ENCODE data around the gene GRIN2A. TPM values are rescaled to one million over a fixed set of nuclear protein-coding genes. Genes with fewer than 3 reads are reported as not detected.

GRIN2A gene
- total and polyA plus RNA-seq, 2 donors (not counting 1 experiment from before 2014, with no cell fraction given) = 0.44 TPM; not detected in 1

DNA sequence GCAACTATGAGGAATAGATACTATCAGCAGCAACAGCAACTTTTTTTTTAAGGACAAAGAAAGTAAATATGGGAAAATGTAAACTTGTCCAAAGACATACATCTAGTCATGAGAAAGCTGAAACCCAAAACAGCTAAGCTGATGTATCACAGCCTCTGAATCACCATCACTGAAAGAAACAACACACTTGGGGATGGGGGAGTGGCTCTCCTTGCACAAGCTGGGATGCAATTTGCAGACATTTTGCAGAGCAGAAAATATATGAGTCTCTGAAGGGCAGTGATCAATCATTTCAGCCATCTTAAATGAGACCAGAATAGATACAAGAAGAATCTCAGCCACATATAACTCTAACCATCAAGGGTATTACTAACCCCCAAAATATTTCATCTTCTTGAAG, 79.1 kb downstream of the GRIN2A start:
- CTCF ChIA-PET = no interaction called here
- no peak for ATAC-seq (ENCODE audit: low read depth)

DNA sequence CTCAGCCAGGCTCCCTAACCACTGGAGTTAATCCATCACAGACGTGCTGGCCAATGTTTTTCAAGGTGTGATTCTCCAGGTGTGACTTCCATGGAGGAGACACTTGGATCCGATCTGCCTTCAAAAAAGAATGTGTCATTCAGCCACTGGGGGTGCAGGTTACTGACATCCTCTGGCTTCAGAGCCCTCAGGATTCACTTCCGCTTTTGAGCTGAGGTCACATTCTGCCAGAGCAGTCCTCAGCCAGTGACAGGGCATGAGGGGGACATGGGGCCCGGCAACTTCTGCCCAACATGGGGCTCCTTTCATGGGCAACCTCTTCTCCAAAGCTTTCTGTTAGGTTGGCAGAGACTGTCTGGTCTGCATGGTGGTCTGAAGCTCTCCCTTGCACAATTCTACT, 81.4 kb downstream of the GRIN2A start:
- no peaks in the 10 kb centered on the region for H3K79me2 ChIP-seq (ENCODE audit: control insufficient read depth, insufficient read depth, low read length)
- no peaks in the 10 kb centered on the region for H3K4me1 Mint-ChIP-seq
- ChIA-PET POLR2A (no interaction called here), CTCF (no interaction called here)
- H3K4me3 ChIP-seq (ENCODE audit: control extremely low read depth in 1 of 5, extremely low read depth in 1 of 5, insufficient read depth in 1 of 5, low read depth in 2 of 5, low read length in 4 of 5) = no peak overlapping the region
- no peak for DNase-seq
- H3K9ac ChIP-seq (ENCODE audit: low read length) = no peak overlapping the region
- intact Hi-C loops (cut with micrococcal nuclease) = no loop called here
- H3K27ac Mint-ChIP-seq = no peak overlapping the region
- peaks cover 0 to 13% (median 0%) of the 10 kb centered on the region in 3 donors for H3K9me3 ChIP-seq (ENCODE audit: control extremely low read depth in 1 of 3, control insufficient read depth in 2 of 3, insufficient read depth in 1 of 3, low read length in 2 of 3)
- H3K27me3 Mint-ChIP-seq = peaks cover 16% of the 10 kb centered on the region
- WGBS (ENCODE audit: insufficient coverage) = 28% methylated on average over 4 of the region's 4 CpGs
- no peaks in the 10 kb centered on the region for H3K4me1 ChIP-seq (ENCODE audit: control insufficient read depth in 2 of 2, insufficient read depth in 2 of 2, low read length in 2 of 2)
- no peak for ATAC-seq (ENCODE audit: low read depth)
- H3K4me3 Mint-ChIP-seq = no peak overlapping the region
- H2AFZ ChIP-seq (ENCODE audit: insufficient read depth, low read depth, low read length, poor library complexity, severe bottlenecking) = no peak overlapping the region
- no peaks in the 10 kb centered on the region for H3K36me3 ChIP-seq (replicated peaks in 1 of 2; ENCODE audit: control extremely low read depth in 1 of 2, control insufficient read depth in 1 of 2, extremely low read depth in 1 of 2, insufficient read depth in 2 of 2, low read length in 1 of 2)
- no peak for TF ChIP-seq EZH2 (IDR thresholded peaks at IDR 0.05; ENCODE audit: borderline replicate concordance, insufficient read depth, low read depth, low read length, poor library complexity, severe bottlenecking)
- TF ChIP-seq, protein P1, sequence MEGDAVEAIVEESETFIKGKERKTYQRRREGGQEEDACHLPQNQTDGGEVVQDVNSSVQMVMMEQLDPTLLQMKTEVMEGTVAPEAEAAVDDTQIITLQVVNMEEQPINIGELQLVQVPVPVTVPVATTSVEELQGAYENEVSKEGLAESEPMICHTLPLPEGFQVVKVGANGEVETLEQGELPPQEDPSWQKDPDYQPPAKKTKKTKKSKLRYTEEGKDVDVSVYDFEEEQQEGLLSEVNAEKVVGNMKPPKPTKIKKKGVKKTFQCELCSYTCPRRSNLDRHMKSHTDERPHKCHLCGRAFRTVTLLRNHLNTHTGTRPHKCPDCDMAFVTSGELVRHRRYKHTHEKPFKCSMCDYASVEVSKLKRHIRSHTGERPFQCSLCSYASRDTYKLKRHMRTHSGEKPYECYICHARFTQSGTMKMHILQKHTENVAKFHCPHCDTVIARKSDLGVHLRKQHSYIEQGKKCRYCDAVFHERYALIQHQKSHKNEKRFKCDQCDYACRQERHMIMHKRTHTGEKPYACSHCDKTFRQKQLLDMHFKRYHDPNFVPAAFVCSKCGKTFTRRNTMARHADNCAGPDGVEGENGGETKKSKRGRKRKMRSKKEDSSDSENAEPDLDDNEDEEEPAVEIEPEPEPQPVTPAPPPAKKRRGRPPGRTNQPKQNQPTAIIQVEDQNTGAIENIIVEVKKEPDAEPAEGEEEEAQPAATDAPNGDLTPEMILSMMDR (IDR thresholded peaks at IDR 0.05) = no peak
- peaks cover 6% of the 10 kb centered on the region for H3K9me3 Mint-ChIP-seq (ENCODE audit: insufficient read depth)
- H4K20me1 ChIP-seq (ENCODE audit: control insufficient read depth, insufficient read depth, low read length, poor library complexity, severe bottlenecking) = no peaks in the 10 kb centered on the region
- H3K27ac ChIP-seq (ENCODE audit: low read length in 2 of 2) = no peak overlapping the region
- no peak overlapping the region for H3K4me2 ChIP-seq (replicated peaks; ENCODE audit: low read depth, low read length, poor library complexity, severe bottlenecking)
- H3K27me3 ChIP-seq (replicated peaks in 1 of 4; ENCODE audit: control extremely low read depth in 1 of 4, control insufficient read depth in 3 of 4, insufficient read depth in 4 of 4, low read length in 3 of 4) = peaks cover 0 to 10% (median 0%) of the 10 kb centered on the region in 4 experiments

More for the DNA sequence above, 79.1 kb downstream of the GRIN2A start:
- H3K79me2 ChIP-seq (ENCODE audit: control insufficient read depth, insufficient read depth, low read length) = no peaks in the 10 kb centered on the region
- H3K9ac ChIP-seq (ENCODE audit: low read length) = no peak overlapping the region
- no peak overlapping the region for H3K4me3 ChIP-seq (ENCODE audit: control extremely low read depth in 1 of 5, extremely low read depth in 1 of 5, insufficient read depth in 1 of 5, low read depth in 2 of 5, low read length in 4 of 5)
- Mint-ChIP-seq H3K9me3 (ENCODE audit: insufficient read depth) (peaks cover 8% of the 10 kb centered on the region), H3K4me1 (no peaks in the 10 kb centered on the region), H3K27me3 (peaks cover 6% of the 10 kb centered on the region), H3K4me3 (no peak overlapping the region), H3K27ac (no peak overlapping the region)
- H3K27me3 ChIP-seq (replicated peaks in 1 of 4; ENCODE audit: control extremely low read depth in 1 of 4, control insufficient read depth in 3 of 4, insufficient read depth in 4 of 4, low read length in 3 of 4) = peaks cover 0 to 10% (median 0%) of the 10 kb centered on the region in 4 experiments
- H2AFZ ChIP-seq (ENCODE audit: insufficient read depth, low read depth, low read length, poor library complexity, severe bottlenecking) = no peak overlapping the region
- H3K27ac ChIP-seq (ENCODE audit: low read length in 2 of 2) = no peak overlapping the region
- POLR2A ChIA-PET = no interaction called here
- intact Hi-C loops (cut with micrococcal nuclease) = no loop called here
- no peaks in the 10 kb centered on the region for H3K4me1 ChIP-seq (ENCODE audit: control insufficient read depth in 2 of 2, insufficient read depth in 2 of 2, low read length in 2 of 2)
- H3K9me3 ChIP-seq (ENCODE audit: control extremely low read depth in 1 of 3, control insufficient read depth in 2 of 3, insufficient read depth in 1 of 3, low read length in 2 of 3) = peaks cover 0 to 13% (median 0%) of the 10 kb centered on the region in 3 donors
- no peaks in the 10 kb centered on the region for H4K20me1 ChIP-seq (ENCODE audit: control insufficient read depth, insufficient read depth, low read length, poor library complexity, severe bottlenecking)
- TF ChIP-seq, protein P1 (IDR thresholded peaks at IDR 0.05) = no peak
- no peak for TF ChIP-seq EZH2 (IDR thresholded peaks at IDR 0.05; ENCODE audit: borderline replicate concordance, insufficient read depth, low read depth, low read length, poor library complexity, severe bottlenecking)
- H3K4me2 ChIP-seq (replicated peaks; ENCODE audit: low read depth, low read length, poor library complexity, severe bottlenecking) = no peak overlapping the region
- DNase-seq = no peak
- no peaks in the 10 kb centered on the region for H3K36me3 ChIP-seq (replicated peaks in 1 of 2; ENCODE audit: control extremely low read depth in 1 of 2, control insufficient read depth in 1 of 2, extremely low read depth in 1 of 2, insufficient read depth in 2 of 2, low read length in 1 of 2)
